WTC11 (cell line): ENCODE results near the gene TCL1B. TPM values are rescaled to one million over a fixed set of nuclear protein-coding genes. Genes with fewer than 3 reads are reported as not detected.

ENCODE experiments used
- ATAC-seq: fragments of 200-7000 bp; cut with Tn5 transposase; 2 replicates; pipeline ENCODE4 v1.10.0; 2021; ENCODE audit warnings: mild to moderate bottlenecking, moderate library complexity
- CTCF ChIA-PET: fragments of 300-600 bp; sonication (Branson Sonifier 250); formaldehyde crosslinking; loops from one replicate; lab custom pipeline; 2021; ENCODE audit warnings: antibody characterized with exemption; lab: Charles Lee
- POLR2A ChIA-PET: fragments of 350-600 bp; sonication (Branson Sonifier 250); formaldehyde crosslinking; loops from one replicate; lab custom pipeline; 2021; ENCODE audit warnings: antibody characterized with exemption; lab: Charles Lee
- DNase-seq: peaks from one replicate; pipeline ENCODE4 v3.0.0; 2021; ENCODE audit warnings: low spot score
- H3K27ac Mint-ChIP-seq: 2 replicates; pipeline ENCODE4 v1.8.0; 2021; ENCODE audit warnings: mixed read lengths
- H3K27me3 Mint-ChIP-seq: 2 replicates; pipeline ENCODE4 v1.8.0; 2021; ENCODE audit warnings: low read depth, mild to moderate bottlenecking, moderate library complexity, mixed read lengths
- H3K36me3 Mint-ChIP-seq: 2 replicates; pipeline ENCODE4 v1.8.0; 2021; ENCODE audit warnings: mixed read lengths
- H3K4me1 Mint-ChIP-seq: 2 replicates; pipeline ENCODE4 v1.8.0; 2022; ENCODE audit warnings: mixed read lengths
- H3K4me3 Mint-ChIP-seq: 2 replicates; pipeline ENCODE4 v1.8.0; 2021; ENCODE audit warnings: mild to moderate bottlenecking, moderate library complexity, mixed read lengths
- H3K9me3 Mint-ChIP-seq: 2 replicates; pipeline ENCODE4 v1.8.0; 2021; ENCODE audit warnings: mixed read lengths
- CREB1 ChIP-seq: sonication (generic); formaldehyde crosslinking; IDR thresholded peaks from 2 replicates; pipeline ENCODE4 v1.8.0; 2023; ENCODE audit warnings: mild to moderate bottlenecking, missing genetic modification reagents
- CREM ChIP-seq: sonication (generic); formaldehyde crosslinking; IDR thresholded peaks from 2 replicates; pipeline ENCODE4 v1.8.1; 2022; ENCODE audit warnings: mild to moderate bottlenecking, missing genetic modification reagents, moderate library complexity
- ELF4 ChIP-seq: sonication (generic); formaldehyde crosslinking; IDR thresholded peaks from 2 replicates; pipeline ENCODE4 v1.8.1; 2022; ENCODE audit warnings: low read depth, mild to moderate bottlenecking, moderate library complexity, missing genetic modification reagents
- ETV6 ChIP-seq: sonication (generic); formaldehyde crosslinking; IDR thresholded peaks from 2 replicates; pipeline ENCODE4 v1.8.1; 2022; ENCODE audit warnings: mild to moderate bottlenecking, missing genetic modification reagents
- GRHL2 ChIP-seq: fragments of 250-450 bp; sonication (Bioruptor Pico); IDR thresholded peaks from 2 replicates; pipeline ENCODE4 v1.8.0; 2022; ENCODE audit warnings: mild to moderate bottlenecking, moderate library complexity; ENCODE audit not compliant: insufficient replicate concordance, severe bottlenecking
- KAT7 ChIP-seq: sonication (generic); formaldehyde crosslinking; IDR thresholded peaks from 2 replicates; pipeline ENCODE4 v1.8.1; 2023; ENCODE audit warnings: missing genetic modification reagents, mild to moderate bottlenecking, borderline replicate concordance
- RELA ChIP-seq: sonication (generic); formaldehyde crosslinking; IDR thresholded peaks from 2 replicates; pipeline ENCODE4 v1.8.1; 2022; ENCODE audit warnings: missing genetic modification reagents, mild to moderate bottlenecking, borderline replicate concordance
- SMAD4 ChIP-seq: sonication (generic); formaldehyde crosslinking; IDR thresholded peaks from 2 replicates; pipeline ENCODE4 v1.8.0; 2022; ENCODE audit warnings: mild to moderate bottlenecking, missing genetic modification reagents
- SP1 ChIP-seq: sonication (generic); formaldehyde crosslinking; conservative IDR thresholded peaks from 2 replicates; pipeline ENCODE4 v1.8.1; 2022; ENCODE audit warnings: missing genetic modification reagents
- TEAD1 ChIP-seq: sonication (generic); formaldehyde crosslinking; IDR thresholded peaks from 2 replicates; pipeline ENCODE4 v1.8.0; 2022; ENCODE audit warnings: mild to moderate bottlenecking, missing genetic modification reagents
- ZBTB21 ChIP-seq: sonication (generic); formaldehyde crosslinking; IDR thresholded peaks from 2 replicates; pipeline ENCODE4 v1.8.1; 2023; ENCODE audit warnings: mild to moderate bottlenecking, missing genetic modification reagents, borderline replicate concordance
- ZMAT4 ChIP-seq: fragments of 250-450 bp; sonication (Bioruptor Pico); IDR thresholded peaks from 2 replicates; pipeline ENCODE4 v1.9.0; 2021; ENCODE audit warnings: mild to moderate bottlenecking
- ZNF263 ChIP-seq: sonication (generic); formaldehyde crosslinking; IDR thresholded peaks from 2 replicates; pipeline ENCODE4 v1.8.1; 2022; ENCODE audit warnings: low read depth, mild to moderate bottlenecking, moderate library complexity, missing genetic modification reagents
- ZNF423 ChIP-seq: fragments of 250-450 bp; sonication (Bioruptor Pico); IDR thresholded peaks from 2 replicates; pipeline ENCODE4 v2.1.2; 2022; ENCODE audit warnings: mild to moderate bottlenecking, moderate library complexity
- total RNA-seq: library from RNA; stranded (reverse); gene quantifications from 3 replicates; pipeline ENCODE4 v1.2.3, GENCODE V29; 2021
- TF ChIP-seq, protein P1 (sequence below): sonication (generic); formaldehyde crosslinking; IDR thresholded peaks from 2 replicates; pipeline ENCODE4 v1.8.0; 2022; ENCODE audit warnings: mild to moderate bottlenecking, missing genetic modification reagents
- TF ChIP-seq, protein P2 (sequence below): fragments of 250-450 bp; sonication (Bioruptor Pico); IDR thresholded peaks from 2 replicates; pipeline ENCODE4 v1.9.0; 2021; ENCODE audit warnings: mild to moderate bottlenecking
- TF ChIP-seq, protein P3 (sequence below): sonication (generic); formaldehyde crosslinking; IDR thresholded peaks from 2 replicates; pipeline ENCODE4 v1.8.0; 2022; ENCODE audit warnings: missing genetic modification reagents
- TF ChIP-seq, protein P4 (sequence below): sonication (generic); formaldehyde crosslinking; IDR thresholded peaks from 2 replicates; pipeline ENCODE4 v1.8.1; 2023; ENCODE audit warnings: mild to moderate bottlenecking, missing genetic modification reagents, moderate library complexity
- TF ChIP-seq, protein P5 (sequence below): fragments of 250-450 bp; sonication (Bioruptor Pico); conservative IDR thresholded peaks from 2 replicates; pipeline ENCODE4 v1.9.0; 2021; ENCODE audit warnings: mild to moderate bottlenecking
- TF ChIP-seq, protein P6 (sequence below): sonication (generic); formaldehyde crosslinking; conservative IDR thresholded peaks from 2 replicates; pipeline ENCODE4 v1.8.1; 2022; ENCODE audit warnings: mild to moderate bottlenecking, missing genetic modification reagents
- TF ChIP-seq, protein P7 (sequence below): fragments of 250-450 bp; sonication (Bioruptor Pico); IDR thresholded peaks from 2 replicates; pipeline ENCODE4 v1.8.0; 2021; ENCODE audit warnings: mild to moderate bottlenecking
- TF ChIP-seq, protein P8 (sequence below): sonication (generic); formaldehyde crosslinking; IDR thresholded peaks from 2 replicates; pipeline ENCODE4 v1.8.1; 2022; ENCODE audit warnings: low read depth, missing genetic modification reagents, borderline replicate concordance

Gene TCL1B
- total RNA-seq, 1 experiment from 2014 or later = 5.7 TPM

GRCh38 chr14:95655461-95655860 lies 30.8 kb upstream of the TCL1B start:
- Mint-ChIP-seq H3K36me3 (no peaks in the 10 kb centered on the region), H3K9me3 (no peaks in the 10 kb centered on the region), H3K27me3 (peaks cover 4% of the 10 kb centered on the region; the same call in 1 of the 2 replicates), H3K4me3 (no peak overlapping the region), H3K27ac (no peak overlapping the region)
- no peak for ATAC-seq
- ChIA-PET POLR2A (interaction anchor here (0.6 kb wide), 1 partner anchor 28 kb away, joined by 4 read pairs; no protein-coding TSS in a partner anchor), CTCF (interaction anchor here (0.6 to 1.0 kb wide), 2 partner anchors 10 to 1856 kb away, joined by 3 read pairs; no protein-coding TSS in a partner anchor)
- no peak for DNase-seq
- TF ChIP-seq, protein P1, sequence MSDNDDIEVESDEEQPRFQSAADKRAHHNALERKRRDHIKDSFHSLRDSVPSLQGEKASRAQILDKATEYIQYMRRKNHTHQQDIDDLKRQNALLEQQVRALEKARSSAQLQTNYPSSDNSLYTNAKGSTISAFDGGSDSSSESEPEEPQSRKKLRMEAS (CRISPR knock-in tag) = no peak
- TF ChIP-seq CREB1 (CRISPR knock-in tag) (no peak), ELF4 (CRISPR knock-in tag) (no peak), ZNF423 (no peak), RELA (CRISPR knock-in tag) (no peak), GRHL2 (no peak)
- TF ChIP-seq, protein P2, sequence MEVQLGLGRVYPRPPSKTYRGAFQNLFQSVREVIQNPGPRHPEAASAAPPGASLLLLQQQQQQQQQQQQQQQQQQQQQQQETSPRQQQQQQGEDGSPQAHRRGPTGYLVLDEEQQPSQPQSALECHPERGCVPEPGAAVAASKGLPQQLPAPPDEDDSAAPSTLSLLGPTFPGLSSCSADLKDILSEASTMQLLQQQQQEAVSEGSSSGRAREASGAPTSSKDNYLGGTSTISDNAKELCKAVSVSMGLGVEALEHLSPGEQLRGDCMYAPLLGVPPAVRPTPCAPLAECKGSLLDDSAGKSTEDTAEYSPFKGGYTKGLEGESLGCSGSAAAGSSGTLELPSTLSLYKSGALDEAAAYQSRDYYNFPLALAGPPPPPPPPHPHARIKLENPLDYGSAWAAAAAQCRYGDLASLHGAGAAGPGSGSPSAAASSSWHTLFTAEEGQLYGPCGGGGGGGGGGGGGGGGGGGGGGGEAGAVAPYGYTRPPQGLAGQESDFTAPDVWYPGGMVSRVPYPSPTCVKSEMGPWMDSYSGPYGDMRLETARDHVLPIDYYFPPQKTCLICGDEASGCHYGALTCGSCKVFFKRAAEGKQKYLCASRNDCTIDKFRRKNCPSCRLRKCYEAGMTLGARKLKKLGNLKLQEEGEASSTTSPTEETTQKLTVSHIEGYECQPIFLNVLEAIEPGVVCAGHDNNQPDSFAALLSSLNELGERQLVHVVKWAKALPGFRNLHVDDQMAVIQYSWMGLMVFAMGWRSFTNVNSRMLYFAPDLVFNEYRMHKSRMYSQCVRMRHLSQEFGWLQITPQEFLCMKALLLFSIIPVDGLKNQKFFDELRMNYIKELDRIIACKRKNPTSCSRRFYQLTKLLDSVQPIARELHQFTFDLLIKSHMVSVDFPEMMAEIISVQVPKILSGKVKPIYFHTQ = no peak
- TF ChIP-seq, protein P3, sequence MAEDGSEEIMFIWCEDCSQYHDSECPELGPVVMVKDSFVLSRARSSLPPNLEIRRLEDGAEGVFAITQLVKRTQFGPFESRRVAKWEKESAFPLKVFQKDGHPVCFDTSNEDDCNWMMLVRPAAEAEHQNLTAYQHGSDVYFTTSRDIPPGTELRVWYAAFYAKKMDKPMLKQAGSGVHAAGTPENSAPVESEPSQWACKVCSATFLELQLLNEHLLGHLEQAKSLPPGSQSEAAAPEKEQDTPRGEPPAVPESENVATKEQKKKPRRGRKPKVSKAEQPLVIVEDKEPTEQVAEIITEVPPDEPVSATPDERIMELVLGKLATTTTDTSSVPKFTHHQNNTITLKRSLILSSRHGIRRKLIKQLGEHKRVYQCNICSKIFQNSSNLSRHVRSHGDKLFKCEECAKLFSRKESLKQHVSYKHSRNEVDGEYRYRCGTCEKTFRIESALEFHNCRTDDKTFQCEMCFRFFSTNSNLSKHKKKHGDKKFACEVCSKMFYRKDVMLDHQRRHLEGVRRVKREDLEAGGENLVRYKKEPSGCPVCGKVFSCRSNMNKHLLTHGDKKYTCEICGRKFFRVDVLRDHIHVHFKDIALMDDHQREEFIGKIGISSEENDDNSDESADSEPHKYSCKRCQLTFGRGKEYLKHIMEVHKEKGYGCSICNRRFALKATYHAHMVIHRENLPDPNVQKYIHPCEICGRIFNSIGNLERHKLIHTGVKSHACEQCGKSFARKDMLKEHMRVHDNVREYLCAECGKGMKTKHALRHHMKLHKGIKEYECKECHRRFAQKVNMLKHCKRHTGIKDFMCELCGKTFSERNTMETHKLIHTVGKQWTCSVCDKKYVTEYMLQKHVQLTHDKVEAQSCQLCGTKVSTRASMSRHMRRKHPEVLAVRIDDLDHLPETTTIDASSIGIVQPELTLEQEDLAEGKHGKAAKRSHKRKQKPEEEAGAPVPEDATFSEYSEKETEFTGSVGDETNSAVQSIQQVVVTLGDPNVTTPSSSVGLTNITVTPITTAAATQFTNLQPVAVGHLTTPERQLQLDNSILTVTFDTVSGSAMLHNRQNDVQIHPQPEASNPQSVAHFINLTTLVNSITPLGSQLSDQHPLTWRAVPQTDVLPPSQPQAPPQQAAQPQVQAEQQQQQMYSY = no peak
- TF ChIP-seq, protein P4, sequence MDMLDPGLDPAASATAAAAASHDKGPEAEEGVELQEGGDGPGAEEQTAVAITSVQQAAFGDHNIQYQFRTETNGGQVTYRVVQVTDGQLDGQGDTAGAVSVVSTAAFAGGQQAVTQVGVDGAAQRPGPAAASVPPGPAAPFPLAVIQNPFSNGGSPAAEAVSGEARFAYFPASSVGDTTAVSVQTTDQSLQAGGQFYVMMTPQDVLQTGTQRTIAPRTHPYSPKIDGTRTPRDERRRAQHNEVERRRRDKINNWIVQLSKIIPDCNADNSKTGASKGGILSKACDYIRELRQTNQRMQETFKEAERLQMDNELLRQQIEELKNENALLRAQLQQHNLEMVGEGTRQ (CRISPR knock-in tag) = no peak
- TF ChIP-seq, all 79 proteins: peak for 0
- H3K4me1 Mint-ChIP-seq = peaks cover 58% of the 10 kb centered on the region

DNA sequence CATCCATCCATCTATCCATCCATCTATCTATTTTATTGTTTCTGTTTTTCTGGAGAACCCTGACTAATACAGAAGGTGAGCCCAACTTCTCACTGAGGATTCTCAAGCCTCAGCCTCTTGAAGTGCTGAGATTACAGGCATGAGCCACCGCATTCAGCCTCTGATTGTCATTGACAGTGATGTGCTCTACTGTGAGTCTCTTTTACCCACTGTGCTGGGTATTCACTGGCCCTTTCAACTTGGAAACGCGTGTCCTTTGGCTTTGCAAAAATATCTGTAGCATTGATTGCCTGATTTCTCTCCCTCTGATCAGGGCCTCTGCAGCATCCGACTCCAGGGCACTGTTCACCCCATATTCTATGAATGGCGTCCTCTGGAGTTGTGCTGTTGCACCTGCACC lies 29.6 kb upstream of the TCL1B start:
- no peaks in the 10 kb centered on the region for H3K9me3 Mint-ChIP-seq
- ATAC-seq (no peak), DNase-seq (no peak)
- peaks cover 4% of the 10 kb centered on the region; the same call in 1 of the 2 replicates for H3K27me3 Mint-ChIP-seq
- peaks cover 61% of the 10 kb centered on the region for H3K4me1 Mint-ChIP-seq
- no peak overlapping the region for H3K27ac Mint-ChIP-seq
- CTCF ChIA-PET = interaction anchor here (1.0 kb wide), 1 partner anchor 9 kb away, joined by 3 read pairs; no protein-coding TSS in a partner anchor
- TF ChIP-seq, protein P5, sequence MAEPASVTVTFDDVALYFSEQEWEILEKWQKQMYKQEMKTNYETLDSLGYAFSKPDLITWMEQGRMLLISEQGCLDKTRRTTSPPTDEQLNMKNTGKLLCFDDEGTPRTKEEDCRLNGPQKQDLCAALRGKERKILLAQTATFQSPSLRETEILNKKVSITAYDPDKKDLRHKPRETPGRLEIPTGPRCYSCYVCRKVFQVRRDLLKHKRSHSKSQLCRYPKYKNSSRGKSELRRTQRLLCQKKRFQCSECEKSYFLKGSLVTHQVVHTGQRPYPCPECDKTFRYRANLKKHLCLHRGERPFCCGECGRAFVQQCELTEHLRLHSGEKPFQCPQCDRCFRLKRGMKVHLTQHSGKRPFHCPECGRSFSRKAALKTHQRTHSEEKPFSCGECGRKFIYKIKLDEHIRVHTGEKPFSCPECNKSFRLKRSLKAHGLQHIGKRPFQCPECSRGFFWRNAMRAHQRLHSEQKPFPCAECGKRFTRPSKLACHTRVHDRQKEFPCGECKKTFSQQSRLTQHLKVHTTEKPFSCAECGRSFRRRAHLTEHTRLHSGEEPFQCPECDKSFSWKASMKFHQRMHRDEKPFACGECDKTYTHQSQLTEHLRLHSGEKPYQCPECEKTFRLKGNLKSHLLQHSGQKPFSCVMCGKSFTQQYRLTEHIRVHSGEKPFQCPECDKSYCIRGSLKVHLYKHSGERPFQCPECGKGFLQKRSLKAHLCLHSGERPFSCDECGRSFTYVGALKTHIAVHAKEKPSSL (CRISPR knock-in tag) = no peak
- TF ChIP-seq ZMAT4 (CRISPR knock-in tag) (no peak), CREM (CRISPR knock-in tag) (no peak), SMAD4 (CRISPR knock-in tag) (no peak), ZBTB21 (CRISPR knock-in tag) (no peak), KAT7 (CRISPR knock-in tag) (no peak), SP1 (no peak), ETV6 (no peak), TEAD1 (CRISPR knock-in tag) (no peak), ZNF263 (CRISPR knock-in tag) (no peak)
- TF ChIP-seq, protein P6, sequence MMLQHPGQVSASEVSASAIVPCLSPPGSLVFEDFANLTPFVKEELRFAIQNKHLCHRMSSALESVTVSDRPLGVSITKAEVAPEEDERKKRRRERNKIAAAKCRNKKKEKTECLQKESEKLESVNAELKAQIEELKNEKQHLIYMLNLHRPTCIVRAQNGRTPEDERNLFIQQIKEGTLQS (CRISPR knock-in tag) = no peak
- TF ChIP-seq, protein P7, sequence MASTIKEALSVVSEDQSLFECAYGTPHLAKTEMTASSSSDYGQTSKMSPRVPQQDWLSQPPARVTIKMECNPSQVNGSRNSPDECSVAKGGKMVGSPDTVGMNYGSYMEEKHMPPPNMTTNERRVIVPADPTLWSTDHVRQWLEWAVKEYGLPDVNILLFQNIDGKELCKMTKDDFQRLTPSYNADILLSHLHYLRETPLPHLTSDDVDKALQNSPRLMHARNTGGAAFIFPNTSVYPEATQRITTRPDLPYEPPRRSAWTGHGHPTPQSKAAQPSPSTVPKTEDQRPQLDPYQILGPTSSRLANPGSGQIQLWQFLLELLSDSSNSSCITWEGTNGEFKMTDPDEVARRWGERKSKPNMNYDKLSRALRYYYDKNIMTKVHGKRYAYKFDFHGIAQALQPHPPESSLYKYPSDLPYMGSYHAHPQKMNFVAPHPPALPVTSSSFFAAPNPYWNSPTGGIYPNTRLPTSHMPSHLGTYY (CRISPR knock-in tag) = no peak
- TF ChIP-seq, protein P8, sequence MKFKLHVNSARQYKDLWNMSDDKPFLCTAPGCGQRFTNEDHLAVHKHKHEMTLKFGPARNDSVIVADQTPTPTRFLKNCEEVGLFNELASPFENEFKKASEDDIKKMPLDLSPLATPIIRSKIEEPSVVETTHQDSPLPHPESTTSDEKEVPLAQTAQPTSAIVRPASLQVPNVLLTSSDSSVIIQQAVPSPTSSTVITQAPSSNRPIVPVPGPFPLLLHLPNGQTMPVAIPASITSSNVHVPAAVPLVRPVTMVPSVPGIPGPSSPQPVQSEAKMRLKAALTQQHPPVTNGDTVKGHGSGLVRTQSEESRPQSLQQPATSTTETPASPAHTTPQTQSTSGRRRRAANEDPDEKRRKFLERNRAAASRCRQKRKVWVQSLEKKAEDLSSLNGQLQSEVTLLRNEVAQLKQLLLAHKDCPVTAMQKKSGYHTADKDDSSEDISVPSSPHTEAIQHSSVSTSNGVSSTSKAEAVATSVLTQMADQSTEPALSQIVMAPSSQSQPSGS (CRISPR knock-in tag) = no peak
- H3K36me3 Mint-ChIP-seq = no peaks in the 10 kb centered on the region
- POLR2A ChIA-PET = no interaction called here
- H3K4me3 Mint-ChIP-seq = no peak overlapping the region
